ENCODE results near the gene WFDC13.

WFDC13 gene

DNA sequence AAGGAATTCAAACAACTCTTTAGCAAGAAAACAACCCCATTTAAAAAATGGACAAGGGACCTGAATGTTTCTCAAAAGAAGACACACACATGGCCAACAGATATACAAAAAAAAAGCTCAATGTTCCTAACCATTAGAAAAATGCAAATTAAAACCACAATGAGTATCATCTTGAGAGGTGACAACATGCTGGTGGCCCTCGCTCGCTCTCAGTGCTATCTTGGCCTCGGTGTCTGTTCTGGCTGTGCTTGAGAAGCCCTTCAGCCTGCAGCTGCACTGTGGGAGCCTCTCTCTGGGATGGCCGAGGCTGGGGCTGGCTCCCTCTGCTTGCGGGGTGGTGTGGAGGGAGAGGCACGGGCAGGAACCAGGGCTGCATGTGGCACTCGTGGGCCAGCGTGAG is 33.7 kb downstream of the WFDC13 start:
- H3K27me3 ChIP-seq (ENCODE audit: insufficient read depth, low read depth) = no peaks in the 10 kb centered on the region
- no peak overlapping the region for H2AFZ ChIP-seq (ENCODE audit: low read depth)
- H3K4me1 ChIP-seq (ENCODE audit: low read depth, poor library complexity, severe bottlenecking) = no peaks in the 10 kb centered on the region
- H3K9ac ChIP-seq = no peak overlapping the region
- H3K27ac ChIP-seq = no peak overlapping the region
- H3K36me3 ChIP-seq (ENCODE audit: insufficient read depth) = no peaks in the 10 kb centered on the region
- H3K4me3 ChIP-seq (IDR thresholded peaks at IDR 0.05; ENCODE audit: insufficient read depth, low read depth, low read length) = no peak overlapping the region
- no peaks in the 10 kb centered on the region for H3K79me2 ChIP-seq (ENCODE audit: insufficient read depth, low read depth)
- TF ChIP-seq, protein P1, sequence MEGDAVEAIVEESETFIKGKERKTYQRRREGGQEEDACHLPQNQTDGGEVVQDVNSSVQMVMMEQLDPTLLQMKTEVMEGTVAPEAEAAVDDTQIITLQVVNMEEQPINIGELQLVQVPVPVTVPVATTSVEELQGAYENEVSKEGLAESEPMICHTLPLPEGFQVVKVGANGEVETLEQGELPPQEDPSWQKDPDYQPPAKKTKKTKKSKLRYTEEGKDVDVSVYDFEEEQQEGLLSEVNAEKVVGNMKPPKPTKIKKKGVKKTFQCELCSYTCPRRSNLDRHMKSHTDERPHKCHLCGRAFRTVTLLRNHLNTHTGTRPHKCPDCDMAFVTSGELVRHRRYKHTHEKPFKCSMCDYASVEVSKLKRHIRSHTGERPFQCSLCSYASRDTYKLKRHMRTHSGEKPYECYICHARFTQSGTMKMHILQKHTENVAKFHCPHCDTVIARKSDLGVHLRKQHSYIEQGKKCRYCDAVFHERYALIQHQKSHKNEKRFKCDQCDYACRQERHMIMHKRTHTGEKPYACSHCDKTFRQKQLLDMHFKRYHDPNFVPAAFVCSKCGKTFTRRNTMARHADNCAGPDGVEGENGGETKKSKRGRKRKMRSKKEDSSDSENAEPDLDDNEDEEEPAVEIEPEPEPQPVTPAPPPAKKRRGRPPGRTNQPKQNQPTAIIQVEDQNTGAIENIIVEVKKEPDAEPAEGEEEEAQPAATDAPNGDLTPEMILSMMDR (conservative IDR thresholded peaks at IDR 0.05; ENCODE audit: low read depth, low read length) = no peak
- no peak overlapping the region for H3K4me2 ChIP-seq
- H4K20me1 ChIP-seq (ENCODE audit: insufficient read depth) = no peaks in the 10 kb centered on the region

- Histone ChIP-seq H3K9ac (no peak overlapping the region), H3K4me3 (IDR thresholded peaks at IDR 0.05; ENCODE audit: insufficient read depth, low read depth, low read length) (no peak overlapping the region), H3K4me2 (no peak overlapping the region), H3K36me3 (ENCODE audit: insufficient read depth) (no peaks in the 10 kb centered on the region), H3K4me1 (ENCODE audit: low read depth, poor library complexity, severe bottlenecking) (no peaks in the 10 kb centered on the region), H2AFZ (ENCODE audit: low read depth) (no peak overlapping the region), H3K27me3 (ENCODE audit: insufficient read depth, low read depth) (no peaks in the 10 kb centered on the region), H3K27ac (no peak overlapping the region), H3K79me2 (ENCODE audit: insufficient read depth, low read depth) (no peaks in the 10 kb centered on the region), H4K20me1 (ENCODE audit: insufficient read depth) (no peaks in the 10 kb centered on the region)
- TF ChIP-seq, protein P1 (conservative IDR thresholded peaks at IDR 0.05; ENCODE audit: low read depth, low read length) = no peak
Measured at GRCh38 chr20:45735988-45736387, 34.1 kb downstream of the WFDC13 start.

DNA sequence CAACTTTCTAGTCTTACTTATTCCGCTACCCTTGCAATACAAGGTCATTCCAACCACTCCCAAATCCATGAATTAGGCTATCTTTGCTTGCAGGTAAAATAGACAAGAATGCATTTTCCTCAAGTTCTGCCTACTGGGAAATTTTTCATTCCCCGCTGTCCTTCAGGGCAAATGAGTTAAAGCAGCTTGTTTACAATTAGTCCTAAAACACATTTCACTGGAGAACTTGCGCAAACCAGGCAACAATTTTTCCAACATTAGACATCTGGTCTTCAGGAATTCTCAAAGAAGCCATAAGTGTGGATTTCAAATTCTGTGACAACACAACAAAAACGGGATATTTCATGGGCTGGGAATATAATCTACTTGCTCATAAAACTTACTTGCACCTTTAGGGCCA is 40.8 kb downstream of the WFDC13 start:
- H4K20me1 ChIP-seq (ENCODE audit: insufficient read depth) = no peaks in the 10 kb centered on the region
- no peaks in the 10 kb centered on the region for H3K27me3 ChIP-seq (ENCODE audit: insufficient read depth, low read depth)
- no peak overlapping the region for H3K27ac ChIP-seq
- TF ChIP-seq, protein P1 (conservative IDR thresholded peaks at IDR 0.05; ENCODE audit: low read depth, low read length) = no peak
- no peaks in the 10 kb centered on the region for H3K4me1 ChIP-seq (ENCODE audit: low read depth, poor library complexity, severe bottlenecking)
- no peak overlapping the region for H3K4me3 ChIP-seq (IDR thresholded peaks at IDR 0.05; ENCODE audit: insufficient read depth, low read depth, low read length)
- H3K9ac ChIP-seq = no peak overlapping the region
- H2AFZ ChIP-seq (ENCODE audit: low read depth) = no peak overlapping the region
- no peak overlapping the region for H3K4me2 ChIP-seq
- no peaks in the 10 kb centered on the region for H3K79me2 ChIP-seq (ENCODE audit: insufficient read depth, low read depth)
- no peaks in the 10 kb centered on the region for H3K36me3 ChIP-seq (ENCODE audit: insufficient read depth)

DNA sequence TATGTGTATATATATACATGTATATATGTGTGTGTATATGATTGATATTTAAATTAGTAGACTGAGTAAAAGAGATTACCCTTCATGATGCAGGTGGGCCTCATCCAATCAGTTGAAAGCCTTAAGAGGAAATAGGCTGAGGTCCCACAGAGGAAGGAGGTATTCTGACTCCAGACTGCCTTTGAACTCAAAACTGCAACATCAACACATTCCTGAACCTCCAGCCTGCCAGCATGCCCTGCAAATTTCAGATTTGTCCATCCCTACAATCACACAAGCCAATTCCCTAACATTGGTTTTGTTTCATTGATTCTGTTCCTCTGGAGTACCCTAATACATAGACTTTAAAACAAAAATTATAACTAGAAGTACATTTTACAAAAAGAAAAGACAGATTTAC is 43.2 kb downstream of the WFDC13 start:
- no peaks in the 10 kb centered on the region for H3K27me3 ChIP-seq (ENCODE audit: insufficient read depth, low read depth)
- no peak overlapping the region for H2AFZ ChIP-seq (ENCODE audit: low read depth)
- no peaks in the 10 kb centered on the region for H3K4me1 ChIP-seq (ENCODE audit: low read depth, poor library complexity, severe bottlenecking)
- no peaks in the 10 kb centered on the region for H3K36me3 ChIP-seq (ENCODE audit: insufficient read depth)
- TF ChIP-seq, protein P1 (conservative IDR thresholded peaks at IDR 0.05; ENCODE audit: low read depth, low read length) = no peak
- no peaks in the 10 kb centered on the region for H4K20me1 ChIP-seq (ENCODE audit: insufficient read depth)
- H3K4me2 ChIP-seq = no peak overlapping the region
- no peaks in the 10 kb centered on the region for H3K79me2 ChIP-seq (ENCODE audit: insufficient read depth, low read depth)
- no peak overlapping the region for H3K9ac ChIP-seq
- H3K4me3 ChIP-seq (IDR thresholded peaks at IDR 0.05; ENCODE audit: insufficient read depth, low read depth, low read length) = no peak overlapping the region
- no peak overlapping the region for H3K27ac ChIP-seq

Measured in KMS-11 (cell line).